ENCODE results near the gene STPG4. TPM values are rescaled to one million over a fixed set of nuclear protein-coding genes. Genes with fewer than 3 reads are reported as not detected.

Gene STPG4
- total RNA-seq, 1 donor from 2014 or later, result not detected

- TF ChIP-seq CTCF (IDR thresholded peaks at IDR 0.05; ENCODE audit: insufficient read depth, low read length, poor library complexity, severe bottlenecking), result no peak
These were observed 24.3 kb upstream of the STPG4 start for GRCh38 chr2:47179388-47179787.

GRCh38 chr2:47178341-47178740 is 23.2 kb upstream of the STPG4 start:
- no peak for DNase-seq (ENCODE audit: low read depth)
- Histone ChIP-seq H3K27me3 (ENCODE audit: control insufficient read depth, insufficient read depth, low read length) (no peaks in the 10 kb centered on the region), H3K4me3 (ENCODE audit: low read depth, low read length) (no peak overlapping the region), H3K36me3 (ENCODE audit: control insufficient read depth, insufficient read depth, low read length) (no peaks in the 10 kb centered on the region)
- TF ChIP-seq CTCF (IDR thresholded peaks at IDR 0.05; ENCODE audit: insufficient read depth, low read length, poor library complexity, severe bottlenecking), result no peak

More at GRCh38 chr2:47179388-47179787, 24.3 kb upstream of the STPG4 start:
- DNase-seq (ENCODE audit: low read depth), result no peak
- H3K27me3 ChIP-seq (ENCODE audit: control insufficient read depth, insufficient read depth, low read length), result no peaks in the 10 kb centered on the region
- H3K4me3 ChIP-seq (ENCODE audit: low read depth, low read length), result no peak overlapping the region
- no peaks in the 10 kb centered on the region for H3K36me3 ChIP-seq (ENCODE audit: control insufficient read depth, insufficient read depth, low read length)

GRCh38 chr2:47177043-47177565 is 22.0 kb upstream of the STPG4 start:
- Histone ChIP-seq H3K4me3 (ENCODE audit: low read depth, low read length) (peak overlapping the region; percentile 83), H3K36me3 (ENCODE audit: control insufficient read depth, insufficient read depth, low read length) (no peaks in the 10 kb centered on the region), H3K27me3 (ENCODE audit: control insufficient read depth, insufficient read depth, low read length) (no peaks in the 10 kb centered on the region)
- DNase-seq (ENCODE audit: low read depth), result no peak
- no peak for TF ChIP-seq CTCF (IDR thresholded peaks at IDR 0.05; ENCODE audit: insufficient read depth, low read length, poor library complexity, severe bottlenecking)

- TF ChIP-seq CTCF (IDR thresholded peaks at IDR 0.05; ENCODE audit: insufficient read depth, low read length, poor library complexity, severe bottlenecking), result no peak
- no peak for DNase-seq (ENCODE audit: low read depth)
- Histone ChIP-seq H3K4me3 (ENCODE audit: low read depth, low read length) (peak overlapping the region; percentile 83), H3K27me3 (ENCODE audit: control insufficient read depth, insufficient read depth, low read length) (no peaks in the 10 kb centered on the region), H3K36me3 (ENCODE audit: control insufficient read depth, insufficient read depth, low read length) (no peaks in the 10 kb centered on the region)
These were observed 19.7 kb upstream of the STPG4 start for GRCh38 chr2:47174733-47175361.

GRCh38 chr2:47173986-47174732 is 19.1 kb upstream of the STPG4 start:
- no peak for DNase-seq (ENCODE audit: low read depth)
- Histone ChIP-seq H3K36me3 (ENCODE audit: control insufficient read depth, insufficient read depth, low read length) (peaks cover 2% of the 10 kb centered on the region), H3K4me3 (ENCODE audit: low read depth, low read length) (peak overlapping the region; percentile 83), H3K27me3 (ENCODE audit: control insufficient read depth, insufficient read depth, low read length) (no peaks in the 10 kb centered on the region)
- TF ChIP-seq CTCF (IDR thresholded peaks at IDR 0.05; ENCODE audit: insufficient read depth, low read length, poor library complexity, severe bottlenecking), result no peak

Data from kidney epithelial cell (primary cell).